HG03457 (cell line): ENCODE measurements around the gene AGBL5.

Experiments used
- ATAC-seq: cut with Tn5 transposase; IDR thresholded peaks from one replicate; pipeline ENCODE4 v1.9.1; 2021; ENCODE audit warnings: moderate number of reproducible peaks; ENCODE audit not compliant: unreplicated experiment

AGBL5 gene

DNA sequence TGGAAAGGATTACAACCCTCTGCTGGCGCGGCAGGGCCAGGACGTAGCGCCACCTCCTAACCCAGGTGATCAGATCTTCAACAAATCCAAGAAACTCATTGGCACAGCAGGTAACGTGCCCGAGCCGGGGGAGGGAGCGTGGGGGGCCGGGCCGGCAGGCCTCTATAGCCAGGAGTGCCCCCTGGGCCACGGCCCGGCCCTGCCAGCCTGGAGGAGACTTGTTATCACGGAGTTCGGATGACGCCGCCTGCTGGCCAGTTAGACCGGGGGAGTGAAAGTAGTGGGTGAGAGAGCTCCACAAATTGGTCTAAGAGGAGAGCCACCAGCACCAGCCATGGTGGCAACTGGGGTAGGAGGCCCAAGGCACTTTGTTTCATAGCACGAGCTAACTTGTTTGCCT, 27.3 kb upstream of the AGBL5 start:
- ATAC-seq: no peak

DNA sequence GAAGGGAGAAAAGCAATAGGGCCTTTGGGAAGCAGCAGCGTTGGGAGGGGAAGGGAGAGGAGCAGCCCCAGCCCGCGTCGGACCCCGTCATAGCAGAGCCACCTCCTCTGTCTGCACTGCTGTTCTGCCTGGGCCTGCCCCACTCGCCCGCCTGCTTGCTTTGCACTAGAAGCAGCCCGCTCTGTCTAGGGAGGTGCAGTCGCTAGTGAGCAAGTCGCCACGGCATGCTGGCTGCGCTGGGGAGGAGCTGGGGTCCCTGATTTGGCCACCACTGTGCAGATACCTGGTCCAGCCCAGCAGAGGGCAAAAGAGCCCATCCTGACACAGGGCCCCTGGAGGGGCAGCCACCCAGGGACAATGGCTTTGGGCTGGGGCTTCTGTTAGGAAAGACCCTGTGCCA, 26.7 kb upstream of the AGBL5 start:
- ATAC-seq: no peak

DNA sequence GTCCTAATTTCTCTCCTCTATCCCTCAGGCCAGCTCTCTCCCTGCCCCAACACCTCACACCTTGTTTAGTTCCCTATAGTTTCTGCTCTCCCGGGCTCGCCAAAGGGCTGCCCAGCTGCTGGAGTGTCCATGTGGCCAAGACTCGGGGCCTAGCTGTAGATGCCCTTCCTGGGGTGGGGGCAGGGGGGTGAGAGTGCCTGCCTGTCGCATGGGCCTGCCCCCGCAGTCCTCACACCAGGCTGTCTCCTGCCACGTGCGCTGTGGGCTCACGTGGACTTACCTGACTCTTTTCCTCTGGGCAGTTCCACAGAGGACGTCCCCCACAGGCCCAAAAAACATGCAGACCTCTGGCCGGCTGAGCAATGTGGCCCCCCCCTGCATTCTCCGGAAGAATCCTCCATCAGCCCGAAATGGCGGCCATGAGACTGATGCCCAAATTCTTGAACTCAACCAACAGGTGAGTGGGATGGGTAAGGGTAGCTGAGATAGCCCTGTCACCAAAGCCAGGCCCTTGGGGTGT, 26.1 kb upstream of the AGBL5 start:
- ATAC-seq: no peak

DNA sequence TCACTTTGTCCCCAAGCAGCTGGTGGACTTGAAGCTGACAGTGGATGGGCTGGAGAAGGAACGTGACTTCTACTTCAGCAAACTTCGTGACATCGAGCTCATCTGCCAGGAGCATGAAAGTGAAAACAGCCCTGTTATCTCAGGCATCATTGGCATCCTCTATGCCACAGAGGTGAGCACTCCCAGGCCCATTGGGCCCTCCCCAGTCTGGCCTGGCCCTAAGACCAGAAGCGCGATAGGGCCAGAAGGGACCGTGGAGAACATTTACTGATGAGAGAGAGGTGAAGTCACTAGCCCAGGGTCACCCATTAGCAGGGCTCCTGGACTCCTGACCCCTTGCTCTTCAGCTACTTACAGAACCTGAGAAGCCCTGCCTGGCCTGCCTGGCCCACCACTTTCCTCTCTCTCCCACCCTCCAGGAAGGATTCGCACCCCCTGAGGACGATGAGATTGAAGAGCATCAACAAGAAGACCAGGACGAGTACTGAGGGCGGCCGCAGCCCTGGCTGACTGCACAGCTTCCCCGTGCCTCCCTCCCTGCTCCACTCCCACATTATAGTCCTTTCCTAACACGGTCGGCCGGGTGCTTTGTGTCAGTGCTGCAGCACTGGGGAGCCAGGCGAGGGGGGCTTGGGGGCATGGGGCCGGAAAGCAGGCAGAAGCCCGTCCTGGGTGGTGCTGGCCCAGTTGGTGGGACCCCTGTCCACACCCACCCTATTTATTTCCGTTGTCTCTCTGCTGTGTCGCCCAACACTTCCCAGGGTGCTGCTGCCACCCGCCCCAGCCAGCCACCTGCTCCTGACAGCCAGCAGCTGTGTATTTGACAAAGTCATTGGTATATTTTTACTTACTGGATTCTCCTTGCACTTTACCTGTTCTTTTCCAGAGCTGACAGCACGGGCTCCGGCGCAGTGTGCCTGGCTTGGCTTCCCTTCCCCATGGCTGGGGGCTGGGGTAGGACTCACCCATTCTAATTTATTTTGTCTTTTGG, 25.3 kb upstream of the AGBL5 start:
- ATAC-seq: no peak

DNA sequence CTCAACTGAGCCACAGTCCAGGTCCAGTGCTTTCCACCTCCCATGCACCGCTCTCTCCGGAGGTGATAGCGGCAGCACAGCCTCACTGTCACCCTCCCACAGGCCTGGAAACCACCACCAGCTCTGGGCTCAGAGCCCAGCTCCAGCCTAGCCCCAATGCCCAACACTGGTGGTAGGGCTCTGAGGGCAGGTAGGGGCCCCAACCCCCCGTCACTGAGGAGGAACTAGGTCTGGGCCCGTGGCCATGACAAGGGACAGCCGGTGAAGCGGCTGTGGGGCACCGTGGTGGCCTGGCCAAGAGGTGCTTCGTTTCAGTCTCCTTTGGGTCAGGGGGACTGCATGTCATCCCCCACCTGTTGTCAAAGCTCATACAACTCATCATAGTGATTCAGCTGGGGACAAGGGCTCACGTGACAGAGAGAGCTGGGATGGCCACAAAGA, 24.2 kb upstream of the AGBL5 start:
- ATAC-seq: no peak

DNA sequence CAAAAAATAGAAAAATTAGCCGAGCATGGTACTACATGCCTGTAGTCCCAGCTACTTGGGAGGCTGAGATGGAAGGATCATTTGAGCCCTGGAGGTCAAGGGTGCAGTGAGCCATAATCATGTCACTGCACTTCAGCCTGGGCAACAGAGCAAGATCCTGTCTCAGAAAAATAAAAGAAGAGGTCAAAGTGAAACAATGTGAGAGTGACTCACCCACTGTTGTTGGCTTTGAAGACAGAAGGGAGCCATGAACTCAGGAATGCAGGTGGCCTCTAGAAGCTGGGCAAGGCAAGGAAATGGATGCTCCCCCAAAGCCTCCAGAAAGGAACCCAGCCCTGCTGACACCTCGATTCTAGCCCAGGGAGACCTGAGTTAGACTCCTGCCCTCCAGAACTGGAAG, 22.4 kb upstream of the AGBL5 start:
- ATAC-seq: no peak

DNA sequence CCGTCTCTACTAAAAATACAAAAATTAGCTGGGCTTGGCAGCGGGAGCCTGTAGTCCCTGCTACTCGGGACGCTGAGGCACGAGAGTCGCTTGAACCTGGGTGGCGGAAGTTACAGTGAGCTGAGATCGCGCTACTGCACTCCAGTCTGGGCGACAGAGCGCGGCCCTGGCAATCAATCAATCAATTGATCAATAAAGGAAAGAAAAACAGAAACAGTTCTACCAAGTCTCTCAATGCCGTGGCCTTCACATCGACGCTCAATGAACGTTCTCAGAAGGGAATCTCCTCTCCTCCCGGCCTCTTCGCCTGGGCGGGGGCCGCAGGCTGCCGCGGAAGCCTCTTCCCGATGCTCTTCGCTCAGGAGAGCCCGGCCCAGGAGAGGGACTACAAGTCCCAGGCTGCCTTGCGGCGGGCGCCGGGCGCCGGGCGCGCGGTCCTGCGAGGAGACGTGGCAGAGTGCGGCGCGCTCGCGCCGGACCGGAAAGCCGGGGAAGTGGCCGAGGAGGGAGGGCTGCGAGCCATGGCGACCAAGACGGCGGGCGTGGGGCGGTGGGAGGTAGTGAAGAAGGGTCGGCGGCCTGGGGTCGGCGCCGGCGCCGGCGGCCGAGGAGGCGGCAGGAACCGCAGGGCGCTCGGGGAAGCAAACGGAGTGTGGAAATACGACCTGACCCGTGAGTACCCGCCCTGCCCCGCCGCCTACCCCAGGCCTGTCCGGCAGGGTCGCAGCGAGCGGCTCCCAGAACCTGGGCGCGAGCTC, 18.8 kb upstream of the AGBL5 start, which contains the start of gene TMEM214:
Gene TMEM214, plus strand, starts transcription at position 471 of the 758 bp plus-strand sequence. Its CDS starts 51 bp downstream, at position 522.
- ATAC-seq: peak; percentile 88

DNA sequence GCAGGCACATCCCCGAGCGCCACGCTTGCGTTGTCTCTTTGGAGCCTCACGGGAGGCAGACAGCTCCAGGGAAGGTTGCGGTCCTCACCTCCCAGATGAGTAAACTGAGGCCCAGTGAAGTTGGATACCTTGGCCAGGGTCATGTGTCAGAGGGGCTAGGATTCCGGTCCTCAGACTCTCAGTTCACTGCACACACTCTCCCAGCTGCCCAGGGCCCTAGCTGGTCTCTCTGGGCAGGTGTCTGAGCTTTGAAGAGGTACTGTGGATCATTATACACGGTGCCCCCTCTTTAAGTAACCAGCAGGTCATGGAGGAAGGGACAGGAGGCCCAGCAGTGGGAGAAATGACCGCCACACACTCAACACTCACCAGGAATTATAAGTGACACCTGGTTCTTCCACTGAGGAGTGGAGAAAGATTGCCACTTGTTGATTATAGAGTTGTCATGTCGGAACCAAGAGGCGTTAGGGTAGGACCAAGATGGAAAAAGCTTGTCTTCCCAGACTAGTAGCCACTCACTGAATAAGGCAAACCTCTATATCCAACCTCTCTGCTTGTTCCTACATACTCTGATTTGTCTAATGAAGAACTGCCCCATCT, 18.1 kb upstream of the AGBL5 start:
- no peak for ATAC-seq

DNA sequence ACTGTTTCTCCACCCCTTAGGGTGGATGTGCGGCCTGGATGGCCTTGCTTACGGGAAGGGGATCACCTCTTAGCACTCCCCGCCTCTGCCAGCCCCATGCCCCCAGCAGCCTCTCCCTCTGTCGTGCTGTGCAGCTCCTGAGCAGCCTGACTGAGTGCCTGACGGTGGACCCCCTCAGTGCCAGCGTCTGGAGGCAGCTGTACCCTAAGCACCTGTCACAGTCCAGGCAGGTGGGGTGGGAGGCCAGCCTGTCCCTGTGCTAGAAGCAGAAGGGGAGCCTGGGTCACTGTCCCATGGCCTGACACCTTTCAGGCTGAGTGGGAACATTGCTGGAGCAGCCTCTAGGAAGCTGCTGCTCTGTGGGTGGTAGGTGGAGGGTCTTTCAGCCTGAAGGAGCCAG, 13.5 kb upstream of the AGBL5 start:
- no peak for ATAC-seq

DNA sequence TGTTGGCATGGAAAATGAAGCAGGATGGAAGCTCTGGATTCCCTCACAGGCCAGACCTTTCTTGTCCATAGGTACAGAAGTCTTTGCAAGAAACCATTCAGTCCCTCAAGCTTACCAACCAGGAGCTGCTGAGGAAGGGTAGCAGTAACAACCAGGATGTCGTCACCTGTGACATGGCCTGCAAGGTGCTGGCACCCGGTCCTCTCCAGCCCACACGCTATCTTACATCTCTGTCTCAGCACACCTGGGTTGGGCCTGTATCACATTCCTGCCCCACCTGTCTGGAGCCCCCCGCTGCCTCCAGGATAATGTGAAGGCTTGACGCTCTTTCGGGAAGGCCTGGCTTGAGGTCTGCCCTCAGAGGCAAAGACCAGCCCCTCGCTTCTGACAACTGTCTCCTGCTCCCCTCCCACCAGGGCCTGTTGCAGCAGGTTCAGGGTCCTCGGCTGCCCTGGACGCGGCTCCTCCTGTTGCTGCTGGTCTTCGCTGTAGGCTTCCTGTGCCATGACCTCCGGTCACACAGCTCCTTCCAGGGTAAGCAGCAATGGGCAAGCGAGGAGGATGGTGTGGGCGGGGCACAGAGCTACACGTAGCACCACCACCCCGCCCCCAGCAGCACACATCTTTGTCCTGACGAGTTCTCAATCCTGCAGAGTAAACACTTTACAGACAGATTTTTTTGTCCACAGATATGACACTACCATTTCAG, 12.7 kb upstream of the AGBL5 start:
- ATAC-seq: no peak

DNA sequence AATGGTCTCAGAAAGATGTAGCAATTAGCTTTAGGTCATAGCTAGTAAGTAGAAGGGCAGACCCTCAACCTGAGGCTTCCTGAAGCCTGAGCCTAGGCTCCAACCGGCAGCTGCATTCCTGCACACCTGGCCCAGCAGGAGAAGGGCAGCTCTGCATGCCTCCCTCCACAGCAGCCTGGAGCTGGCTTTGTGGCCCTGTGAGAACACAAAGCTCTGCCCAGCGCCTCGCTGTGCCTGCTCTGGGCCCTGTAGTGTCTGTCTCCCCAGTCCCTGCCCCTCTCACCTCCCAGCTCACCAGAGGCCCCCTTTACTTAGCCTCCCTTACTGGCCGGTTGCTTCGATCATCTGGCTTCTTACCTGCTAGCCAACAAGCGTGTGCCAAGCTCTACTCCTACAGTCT, 12.0 kb upstream of the AGBL5 start:
- ATAC-seq: no peak

DNA sequence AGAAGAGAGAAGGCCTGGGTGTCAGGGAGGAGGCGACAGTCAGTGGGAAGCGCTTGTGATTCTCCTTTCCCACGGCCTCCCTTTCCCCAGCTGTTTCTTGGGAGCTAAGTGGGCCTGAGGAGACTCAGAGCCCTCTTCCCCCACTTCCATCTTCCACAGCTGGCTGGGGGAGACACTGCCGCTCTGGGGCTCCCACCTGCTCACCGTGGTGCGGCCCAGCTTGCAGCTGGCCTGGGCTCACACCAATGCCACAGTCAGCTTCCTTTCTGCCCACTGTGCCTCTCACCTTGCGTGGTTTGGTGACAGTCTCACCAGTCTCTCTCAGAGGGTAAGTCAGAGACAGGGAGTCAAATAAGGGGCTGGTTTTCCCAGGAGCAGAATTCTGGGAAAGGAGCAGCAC, 11.6 kb upstream of the AGBL5 start:
- no peak for ATAC-seq

DNA sequence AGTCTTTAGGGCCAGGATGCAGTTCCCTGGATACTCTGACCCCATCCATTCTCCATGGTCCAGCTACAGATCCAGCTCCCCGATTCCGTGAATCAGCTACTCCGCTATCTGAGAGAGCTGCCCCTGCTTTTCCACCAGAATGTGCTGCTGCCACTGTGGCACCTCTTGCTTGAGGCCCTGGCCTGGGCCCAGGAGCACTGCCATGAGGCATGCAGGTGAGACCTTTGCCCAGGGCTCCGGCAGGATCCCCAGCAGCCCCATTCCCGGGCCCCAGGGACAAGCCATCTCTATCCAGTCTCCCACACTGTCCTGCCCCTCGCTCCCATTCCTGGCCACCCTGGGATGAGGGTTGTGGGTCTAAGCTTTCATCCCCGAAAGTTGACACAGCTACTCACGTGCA, 11.2 kb upstream of the AGBL5 start:
- no peak for ATAC-seq

DNA sequence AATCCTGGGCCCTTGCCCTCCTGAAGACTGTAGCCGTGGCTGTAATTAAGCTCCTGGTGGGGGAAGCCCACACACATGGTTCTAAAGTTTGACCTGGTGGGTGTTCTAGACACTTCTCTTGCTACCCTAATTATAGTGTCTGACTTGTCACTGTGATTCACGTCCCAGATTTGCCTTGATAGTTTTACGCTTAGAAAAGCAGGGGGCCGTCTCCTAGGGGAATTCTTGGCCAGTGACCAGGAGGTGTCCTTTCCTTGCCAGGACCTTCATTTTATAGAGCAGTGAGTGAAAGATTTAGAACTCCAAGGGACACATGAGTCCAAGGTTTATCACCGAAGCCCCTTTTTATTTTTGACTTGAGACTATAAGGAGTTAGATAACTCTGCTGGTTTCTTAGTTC, 9.7 kb upstream of the AGBL5 start:
- no peak for ATAC-seq

DNA sequence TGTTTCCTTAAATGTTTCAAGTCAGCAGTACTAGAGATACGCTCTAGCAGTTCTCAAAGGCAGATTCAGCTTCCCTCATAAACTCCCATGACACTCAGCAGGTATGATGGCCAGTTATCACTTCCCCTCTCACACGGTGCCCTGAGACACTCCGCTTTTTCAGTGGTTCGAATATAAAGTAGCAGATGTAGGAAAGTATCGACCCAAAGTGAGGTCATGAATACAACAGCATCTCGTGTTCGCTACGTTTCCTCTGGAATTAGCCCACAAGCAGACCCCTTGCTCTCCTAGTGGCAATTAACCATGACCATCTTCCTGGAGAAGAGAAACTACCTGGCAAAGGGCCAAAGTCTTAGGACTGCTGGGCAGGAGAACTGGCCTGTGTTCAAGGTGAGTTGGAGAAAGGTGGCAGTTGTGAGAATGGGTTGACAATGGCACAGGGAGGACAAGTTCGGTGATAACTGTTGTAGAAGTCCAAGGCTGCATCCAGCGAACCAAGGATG, 9.3 kb upstream of the AGBL5 start:
- ATAC-seq: no peak

DNA sequence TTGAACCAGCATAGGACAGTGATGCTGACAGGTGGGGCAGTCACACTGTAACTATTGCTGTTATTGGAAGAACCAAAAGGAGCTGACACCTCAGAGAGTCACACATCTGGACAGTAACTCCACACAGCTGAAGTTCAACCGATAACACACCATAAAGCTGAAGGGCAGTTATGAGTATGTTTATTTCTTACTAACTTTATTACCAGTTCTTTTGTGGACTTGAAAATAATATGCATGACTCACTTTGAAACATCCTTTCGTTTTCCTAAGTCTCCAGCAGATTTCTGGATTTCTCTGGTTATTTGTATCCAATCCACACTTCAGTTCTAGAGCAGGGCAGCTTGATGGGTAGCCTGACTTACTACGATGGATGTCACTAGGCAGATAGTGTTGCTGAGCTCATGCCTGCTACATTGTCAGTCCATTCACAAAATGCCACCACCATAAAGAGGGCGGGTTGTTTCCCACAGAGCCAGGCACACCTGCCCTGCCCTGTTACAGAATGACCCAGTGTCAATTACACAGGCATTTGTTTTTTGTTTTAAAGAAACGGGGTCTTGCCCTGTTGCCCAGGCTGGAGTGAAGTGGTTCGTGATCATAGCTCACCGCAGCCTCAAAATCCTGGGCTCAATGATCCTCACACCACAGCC, 8.4 kb upstream of the AGBL5 start:
- ATAC-seq: no peak

DNA sequence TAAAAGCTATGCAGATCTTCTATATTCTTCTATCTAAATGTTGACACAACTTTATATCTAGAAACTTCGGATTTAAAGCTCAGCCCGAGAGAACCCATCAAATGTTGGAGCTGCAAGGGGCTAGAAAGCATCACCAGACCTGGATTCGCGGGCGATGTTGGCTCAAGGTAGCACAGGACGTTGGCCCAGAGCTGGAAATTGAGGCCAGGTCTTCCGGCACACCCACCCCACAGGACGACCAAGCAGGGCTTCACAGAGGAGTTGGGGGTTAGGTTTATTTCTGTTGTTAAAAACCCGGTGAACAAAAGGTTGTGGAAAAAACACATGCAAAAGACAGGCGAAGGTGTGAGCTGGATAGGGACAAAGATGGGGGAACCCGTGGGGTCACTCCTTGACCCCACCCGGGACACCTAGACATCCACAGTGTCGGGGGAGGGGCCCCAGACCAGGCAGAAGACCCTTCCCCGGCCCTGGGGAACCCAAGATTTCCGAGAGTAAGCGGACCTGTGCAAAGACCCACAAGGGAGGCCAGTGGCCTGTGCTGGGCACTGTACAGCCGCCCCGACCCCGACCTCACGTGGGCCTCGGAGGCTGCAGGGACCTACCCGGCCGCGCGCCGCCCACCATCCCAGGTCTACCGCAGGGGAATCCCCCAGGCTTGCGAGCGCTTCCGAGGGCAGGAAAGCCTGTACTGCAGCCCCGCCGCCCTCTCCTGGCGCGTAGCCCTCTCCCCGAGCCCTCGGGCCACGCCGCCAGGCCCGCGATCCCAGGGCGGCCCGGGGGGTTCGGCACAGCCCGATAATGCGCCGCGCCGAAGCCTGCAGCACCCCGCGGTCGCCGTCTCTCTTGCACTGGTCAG, 1.8 kb upstream of the AGBL5 start:
- ATAC-seq: peak; percentile 16

DNA sequence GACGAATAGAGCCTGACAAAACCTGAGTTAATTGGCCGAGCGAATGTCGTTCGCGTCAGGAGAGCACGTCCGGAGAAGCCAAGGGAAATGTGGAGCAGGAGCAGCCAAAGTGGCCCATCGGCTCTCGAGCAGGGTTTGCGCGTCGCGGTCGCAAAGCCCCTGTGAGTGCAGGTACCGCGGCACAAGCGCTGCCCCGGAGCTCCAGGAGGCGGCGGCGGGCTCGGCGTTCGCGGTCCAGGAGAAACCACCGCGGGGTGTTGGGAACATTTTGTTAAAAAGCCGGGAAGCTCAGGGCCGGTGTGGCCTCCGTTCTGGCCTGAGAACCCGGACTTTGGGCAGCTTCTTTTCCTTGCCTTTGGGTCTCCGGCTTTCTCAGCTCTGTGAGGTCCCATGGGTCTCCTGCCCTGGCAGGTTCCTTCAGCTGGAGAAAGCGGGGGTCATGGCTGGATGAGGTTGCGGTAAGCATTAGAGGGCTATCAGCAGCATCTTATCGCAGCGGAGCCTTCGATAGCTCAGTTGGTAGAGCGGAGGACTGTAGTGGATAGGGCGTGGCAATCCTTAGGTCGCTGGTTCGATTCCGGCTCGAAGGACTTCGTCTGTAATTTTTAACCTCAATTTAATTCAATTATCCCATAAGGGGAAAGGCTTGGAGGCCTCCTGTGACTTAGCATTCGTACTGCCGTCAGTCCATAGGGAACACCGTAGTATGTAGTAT, 1.0 kb upstream of the AGBL5 start:
- ATAC-seq: peak; percentile 42
